HG03520 (cell line): ENCODE data around the gene HDAC11.
"Not testable (repeated sequence)": the region's sequence is repeated elsewhere in the genome, so short reads cannot be mapped to it uniquely, and the experiment has no call there.

ENCODE experiments used
- ATAC-seq: cut with Tn5 transposase; IDR thresholded peaks from one replicate; pipeline ENCODE4 v1.9.1; 2021; ENCODE audit warnings: mild to moderate bottlenecking, moderate library complexity; ENCODE audit not compliant: unreplicated experiment

HDAC11 gene

DNA sequence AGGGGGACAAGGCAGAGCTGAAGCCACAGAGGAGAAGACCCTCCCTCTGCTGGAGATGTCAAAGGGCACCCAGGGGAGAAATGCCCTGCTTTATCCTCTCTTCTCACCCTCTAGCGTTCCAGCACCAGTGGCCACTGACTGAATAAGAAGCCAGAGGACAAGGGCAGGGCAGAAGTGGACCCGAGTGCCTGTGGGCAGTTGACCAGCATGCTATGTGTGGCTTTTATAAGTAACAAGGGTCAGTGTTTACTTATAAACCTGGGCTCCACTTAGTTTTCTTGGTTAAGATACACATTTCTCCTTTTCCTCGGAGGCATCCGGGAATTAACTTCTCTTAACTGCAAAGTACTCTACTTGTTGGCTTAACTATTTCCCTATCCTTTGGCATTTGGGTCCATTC, 13.3 kb upstream of the HDAC11 start:
- no peak for ATAC-seq

DNA sequence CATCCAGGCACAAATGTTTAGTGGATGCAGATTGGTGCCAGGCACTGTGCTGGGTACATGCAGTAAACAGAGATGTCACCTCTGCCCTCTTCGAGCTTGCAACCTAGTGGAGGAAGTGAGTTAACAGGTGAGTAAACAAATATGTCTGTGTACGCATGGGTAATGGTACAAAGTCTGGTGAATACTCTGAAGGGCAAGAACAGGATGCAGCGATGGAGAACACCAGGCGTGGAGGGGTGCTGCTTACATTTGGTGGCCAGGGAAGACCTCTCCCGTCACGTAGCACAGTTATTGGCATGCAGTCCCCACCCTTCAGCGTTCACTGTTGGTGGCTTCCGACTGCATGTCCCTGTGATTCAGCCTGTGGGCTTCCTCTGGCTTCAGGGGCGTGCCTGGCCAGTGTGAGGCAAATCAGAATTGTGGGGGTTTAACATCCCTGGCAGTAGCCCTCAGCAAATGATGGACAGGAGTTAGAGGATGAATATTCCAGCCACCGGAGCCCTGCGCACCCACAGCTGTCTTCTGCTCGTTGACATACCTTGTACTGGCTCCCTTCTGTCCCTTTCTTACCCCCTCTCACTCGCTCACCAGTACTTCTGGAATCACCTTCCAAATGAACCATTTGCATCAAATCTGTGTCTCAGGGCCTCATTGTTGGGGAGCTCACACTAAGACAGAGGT, 9.1 kb upstream of the HDAC11 start:
- ATAC-seq: no peak

DNA sequence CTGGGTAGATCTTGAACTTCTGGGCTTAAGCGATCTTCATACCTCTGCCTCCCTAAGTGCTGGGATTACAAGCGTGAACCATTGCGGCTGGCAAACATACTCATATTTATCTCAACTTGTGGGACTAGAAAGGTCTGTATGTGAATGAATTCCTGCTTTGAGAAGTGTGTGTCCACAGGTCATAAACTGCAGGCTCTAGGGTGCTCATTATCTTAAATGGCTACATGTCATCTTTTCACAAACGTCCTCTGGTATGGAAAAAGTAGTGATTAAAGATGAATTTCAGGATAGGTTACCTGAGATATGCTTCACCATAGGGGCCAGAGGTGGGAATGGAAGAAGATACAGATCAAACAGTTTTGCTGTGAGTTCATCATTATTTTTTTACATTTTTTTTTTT, 7.8 kb upstream of the HDAC11 start:
- ATAC-seq: no peak

DNA sequence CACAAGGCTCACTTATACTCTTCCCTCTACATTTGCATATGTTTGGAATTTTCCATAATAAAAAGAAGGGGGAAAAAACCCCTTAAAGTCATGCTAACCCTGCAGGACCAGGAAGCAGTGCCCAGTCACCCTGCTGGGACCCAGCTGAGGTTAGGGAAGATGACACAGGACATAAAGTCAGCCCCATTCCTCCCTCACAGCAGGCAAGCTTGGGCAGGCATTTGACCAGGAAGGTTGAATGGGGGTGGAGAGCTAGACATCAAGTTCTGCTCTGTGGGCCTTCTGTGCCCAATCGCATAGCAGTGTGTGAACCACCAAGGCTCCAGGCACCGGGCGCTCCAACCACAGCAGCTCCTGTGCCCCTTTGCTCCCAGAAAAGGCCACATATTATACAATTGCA, 7.1 kb upstream of the HDAC11 start:
- no peak for ATAC-seq

DNA sequence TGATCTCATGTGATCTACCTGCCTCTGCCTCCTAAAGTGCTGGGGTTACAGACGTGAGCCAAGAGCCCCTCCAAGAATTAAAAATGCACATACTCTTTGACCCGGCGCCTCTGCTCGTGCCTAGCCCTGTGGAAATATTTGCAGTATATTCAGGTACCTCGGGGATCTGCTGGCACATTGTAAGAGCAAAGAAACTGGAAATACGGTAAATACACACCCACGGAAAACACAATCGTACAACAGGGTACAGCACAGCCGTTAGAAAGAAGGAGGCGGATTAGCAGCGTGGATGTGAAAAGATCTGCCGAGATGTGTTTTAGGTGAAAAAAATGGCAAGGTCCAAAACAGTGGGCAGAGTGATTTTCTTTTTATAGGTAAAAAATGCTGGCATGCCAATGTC, 6.1 kb upstream of the HDAC11 start:
- no peak for ATAC-seq

DNA sequence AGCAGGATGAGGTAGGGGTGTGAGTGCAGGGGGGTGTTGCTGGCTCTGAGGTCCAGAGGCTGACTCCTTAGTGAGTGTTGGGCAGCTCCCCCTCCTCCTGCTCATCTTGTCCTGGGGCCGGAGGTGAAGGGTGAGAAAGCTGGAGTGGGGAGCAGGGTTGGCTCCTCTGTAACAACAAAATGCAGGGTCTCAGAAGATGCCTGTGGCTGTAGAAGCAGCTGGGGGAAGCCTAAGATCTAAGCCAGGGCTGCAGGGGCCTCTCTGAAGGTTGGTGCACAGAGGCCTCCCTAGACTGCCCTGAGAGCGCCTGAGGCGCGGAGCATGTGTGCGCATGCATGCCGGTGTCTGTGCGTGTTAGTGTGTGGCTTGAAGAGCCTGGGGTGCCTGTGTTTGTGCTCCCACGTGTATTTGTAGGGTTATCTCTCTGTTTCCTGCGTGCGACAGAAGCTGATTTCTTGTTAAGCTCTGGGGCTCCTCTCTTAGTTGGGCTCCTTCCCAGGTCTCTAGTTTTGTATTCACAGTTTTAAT, 5.3 kb upstream of the HDAC11 start:
- no peak for ATAC-seq

DNA sequence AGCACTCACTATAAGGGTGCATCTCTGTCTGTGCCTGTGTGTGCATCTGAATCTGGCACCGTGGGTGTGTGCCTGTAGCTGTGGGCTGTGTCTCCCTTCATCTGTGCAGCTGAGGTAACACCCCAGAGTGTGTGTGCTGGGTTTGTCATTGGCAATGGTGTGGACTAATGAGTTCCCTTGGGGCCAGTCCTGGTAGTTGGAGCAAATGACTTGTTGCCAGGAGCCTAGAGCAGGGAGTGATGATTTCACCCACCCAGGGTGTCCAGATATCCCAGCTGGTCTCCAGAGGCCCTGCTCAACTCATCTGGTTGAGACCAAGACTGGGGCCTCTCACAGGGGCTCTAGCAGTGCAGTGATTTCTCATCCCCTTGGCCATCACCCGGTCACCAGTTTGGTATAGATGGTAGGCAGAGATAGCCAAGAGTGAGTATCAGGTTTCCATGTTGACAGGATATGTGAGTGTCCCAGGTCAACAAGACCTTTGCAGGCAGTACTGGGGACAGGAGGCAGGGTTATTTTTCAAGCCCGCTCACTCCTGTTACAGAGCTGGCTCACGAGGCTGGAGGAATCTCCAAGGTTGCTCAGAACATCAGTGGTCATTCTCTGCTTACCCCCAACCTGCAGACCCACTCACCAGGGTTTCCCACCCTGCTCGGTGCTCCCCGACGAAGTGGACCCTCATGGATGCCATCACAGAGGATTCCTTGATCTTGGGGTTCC, 4.1 kb upstream of the HDAC11 start:
- no peak for ATAC-seq

DNA sequence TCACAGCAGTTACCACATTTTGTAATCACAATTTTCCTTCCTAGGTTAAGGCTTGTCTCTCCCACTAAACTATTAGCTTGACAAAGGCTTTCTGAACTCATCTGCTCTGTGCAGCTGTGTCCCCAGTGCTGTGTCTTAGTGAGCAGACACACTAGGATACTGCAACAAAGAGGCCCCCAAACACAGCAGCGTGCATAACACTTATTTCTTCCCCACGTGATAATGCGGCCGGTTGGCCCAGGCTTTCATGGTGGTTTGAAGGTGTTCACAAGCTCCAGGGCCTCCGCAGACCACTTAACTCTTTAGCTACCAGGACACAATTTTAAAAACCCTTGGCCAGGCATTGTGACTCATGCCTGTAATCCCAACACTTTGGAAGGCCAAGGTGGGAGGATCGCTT, 2.2 kb upstream of the HDAC11 start:
- ATAC-seq: no peak

DNA sequence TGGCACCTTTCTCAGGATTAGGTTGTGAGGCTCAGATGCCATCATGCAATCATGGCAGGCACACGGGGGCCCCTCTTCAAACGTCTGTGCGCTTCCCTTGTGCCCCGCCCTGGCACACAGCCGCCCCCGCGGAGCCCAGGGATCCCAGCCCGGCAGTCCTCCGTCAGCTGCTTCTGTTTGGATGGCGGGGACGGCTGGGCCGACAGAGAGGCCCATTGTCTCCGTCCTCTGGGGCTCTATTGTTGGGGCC, 849 bp upstream of the HDAC11 start:
- ATAC-seq: no peak

DNA sequence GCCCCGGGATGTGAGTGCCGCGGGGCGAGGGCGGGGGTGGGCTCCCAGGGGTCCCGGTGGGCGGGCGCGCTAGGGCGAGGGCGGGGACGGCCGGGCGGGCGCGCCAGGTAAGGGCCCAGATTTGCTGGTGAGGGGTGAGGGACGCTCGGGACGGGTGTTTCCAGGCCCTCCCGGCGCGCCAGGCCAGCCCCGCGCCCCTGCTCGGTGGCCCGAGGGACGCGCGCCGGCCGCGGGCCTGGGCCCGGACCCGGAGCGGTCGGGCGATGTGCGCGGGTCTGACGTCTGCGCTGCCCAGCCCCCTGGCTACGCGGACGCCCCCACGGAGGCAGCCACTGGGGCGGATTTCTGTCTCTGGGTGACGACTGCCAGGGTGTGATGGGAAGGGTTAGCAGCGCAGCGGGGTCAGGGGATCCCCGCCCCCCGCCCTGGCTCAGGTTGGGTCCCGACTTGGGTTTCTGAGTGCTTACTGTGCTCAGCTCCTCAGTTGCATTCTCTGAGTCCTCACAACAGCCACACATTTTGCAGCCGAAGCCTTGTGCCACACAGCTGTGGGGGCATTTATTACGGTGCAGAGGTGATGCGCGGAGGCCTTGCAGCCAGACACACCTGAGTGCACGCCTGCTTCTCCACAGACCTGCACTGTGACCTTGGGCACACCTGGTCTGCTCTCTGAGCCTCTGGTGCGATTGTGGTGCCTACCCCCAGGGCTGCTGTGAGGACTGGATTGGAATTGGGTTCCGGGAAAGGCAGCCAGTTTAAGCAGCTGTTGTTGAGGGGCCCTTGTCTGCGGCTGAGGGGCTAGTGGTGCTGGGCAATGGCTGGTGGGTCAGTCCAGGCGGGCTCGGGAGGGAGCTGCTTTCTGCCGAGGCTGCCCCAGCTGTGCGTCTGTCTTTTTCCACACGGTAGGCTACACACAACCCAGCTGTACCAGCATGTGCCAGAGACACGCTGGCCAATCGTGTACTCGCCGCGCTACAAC, 523 bp downstream of the HDAC11 start:
- ATAC-seq: peak; percentile 24

DNA sequence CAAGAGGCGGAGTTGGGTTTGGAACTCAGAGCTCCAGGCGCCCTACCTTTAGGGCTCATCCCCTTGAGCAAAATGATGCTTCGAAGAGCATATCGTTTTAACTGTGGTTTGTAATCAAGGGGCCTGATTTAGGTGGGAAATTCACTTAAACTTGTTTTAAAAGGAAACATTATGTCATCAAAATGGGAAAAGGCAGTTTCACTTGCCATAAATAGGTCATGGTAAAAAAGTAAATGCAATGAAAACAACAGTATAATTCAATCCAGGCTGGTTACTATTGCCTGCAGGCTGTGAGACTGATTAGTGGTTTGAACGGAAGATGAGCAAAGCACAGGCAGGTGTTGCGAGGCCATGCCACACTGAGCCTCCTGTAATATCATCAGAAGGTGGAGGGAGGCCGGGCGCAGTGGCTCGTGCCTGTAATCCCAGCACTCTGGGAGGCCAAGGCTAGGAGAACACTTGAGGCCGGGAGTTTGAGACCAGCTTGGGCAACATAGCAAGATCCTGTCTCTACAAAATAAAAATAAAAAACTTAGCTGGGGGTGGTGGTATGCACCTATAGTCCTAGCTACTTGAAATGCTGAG, 2.1 kb downstream of the HDAC11 start:
- no peak for ATAC-seq

DNA sequence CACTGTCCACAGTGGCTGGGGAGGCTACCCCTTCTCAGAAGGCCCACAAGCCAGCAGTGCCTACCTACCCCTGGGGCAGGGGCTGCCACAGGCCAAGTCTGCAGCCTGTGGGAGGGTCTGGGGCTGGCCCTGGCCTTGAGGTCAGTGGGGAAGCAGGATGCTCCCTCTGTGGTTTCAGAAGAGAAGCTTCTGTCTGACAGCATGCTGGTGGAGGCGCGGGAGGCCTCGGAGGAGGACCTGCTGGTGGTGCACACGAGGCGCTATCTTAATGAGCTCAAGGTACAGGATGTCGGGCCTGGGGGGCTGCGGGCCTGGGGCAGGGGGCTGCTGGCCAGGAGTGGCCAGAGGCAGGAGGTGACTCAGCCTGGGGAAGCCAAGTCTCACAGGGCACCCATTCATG, 3.2 kb downstream of the HDAC11 start:
- no peak for ATAC-seq

DNA sequence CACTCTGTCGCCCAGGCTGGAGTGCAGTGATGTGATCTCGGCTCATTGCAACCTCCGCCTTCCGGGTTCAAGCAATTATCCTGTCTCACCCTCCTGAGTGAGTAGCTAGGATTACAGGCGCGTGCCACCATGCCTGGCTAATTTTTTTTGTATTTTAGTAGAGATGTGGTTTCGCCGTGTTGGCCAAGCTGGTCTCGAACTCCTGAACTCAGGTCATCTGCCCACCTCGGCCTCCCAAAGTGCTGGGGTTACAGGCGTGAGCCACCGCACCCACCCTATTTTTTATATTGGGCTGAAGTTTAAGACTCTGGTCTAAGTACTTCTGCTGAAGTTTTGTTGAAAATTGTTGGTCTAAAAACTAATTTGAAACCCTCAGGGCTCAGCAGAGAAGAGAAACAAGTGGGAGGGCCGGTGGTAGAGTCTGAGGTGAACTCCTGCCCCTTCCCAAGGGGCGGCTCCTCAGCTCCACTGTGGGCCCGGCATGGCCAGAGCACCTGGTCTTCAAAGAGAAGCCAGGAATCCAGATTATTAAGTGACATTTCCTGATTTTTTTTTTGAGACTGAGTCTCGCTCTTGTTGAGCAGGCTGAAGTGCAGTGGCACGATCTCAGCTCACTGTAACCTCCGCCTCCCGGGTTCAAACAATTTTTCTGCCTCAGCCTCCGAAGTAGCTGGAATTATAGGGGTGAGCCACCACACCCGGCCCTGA, 4.0 kb downstream of the HDAC11 start:
- no peak for ATAC-seq

DNA sequence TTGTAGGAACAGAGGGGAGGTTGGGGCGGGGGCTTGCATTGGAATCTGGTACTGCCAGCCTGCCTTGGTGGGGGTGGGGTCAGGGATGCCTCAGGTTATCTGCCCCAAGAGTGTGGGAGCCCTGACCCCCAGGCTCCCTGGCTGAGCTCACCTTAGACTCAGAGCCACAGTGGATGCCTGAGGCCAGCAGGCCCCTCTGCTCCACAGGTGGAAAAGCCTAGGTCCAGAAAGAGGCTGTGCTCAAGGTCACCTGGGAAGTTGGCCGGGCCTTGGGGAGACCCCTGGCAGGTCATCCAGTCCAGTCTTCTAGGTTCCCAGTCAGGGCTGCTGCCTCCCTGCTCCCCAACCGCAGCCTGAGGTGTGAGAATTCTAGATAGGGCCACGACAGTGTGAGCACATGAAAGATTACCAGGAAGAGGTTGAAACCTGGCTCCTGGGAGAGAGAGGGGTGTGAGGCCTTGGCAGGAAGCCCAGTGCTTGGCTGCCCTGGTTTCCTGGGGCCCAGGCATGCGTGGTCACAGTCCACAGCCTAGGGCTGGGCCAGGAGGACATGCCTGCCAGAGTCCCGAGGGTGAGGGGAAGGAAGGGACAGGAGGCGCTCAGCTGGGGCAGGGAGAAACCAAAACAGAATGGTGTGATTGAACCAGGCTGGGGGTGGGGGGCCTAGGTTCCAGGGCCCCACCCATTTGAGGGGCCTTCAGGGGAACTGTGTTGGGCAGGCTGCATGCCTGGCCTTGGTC, 4.9 kb downstream of the HDAC11 start:
- no peak for ATAC-seq

DNA sequence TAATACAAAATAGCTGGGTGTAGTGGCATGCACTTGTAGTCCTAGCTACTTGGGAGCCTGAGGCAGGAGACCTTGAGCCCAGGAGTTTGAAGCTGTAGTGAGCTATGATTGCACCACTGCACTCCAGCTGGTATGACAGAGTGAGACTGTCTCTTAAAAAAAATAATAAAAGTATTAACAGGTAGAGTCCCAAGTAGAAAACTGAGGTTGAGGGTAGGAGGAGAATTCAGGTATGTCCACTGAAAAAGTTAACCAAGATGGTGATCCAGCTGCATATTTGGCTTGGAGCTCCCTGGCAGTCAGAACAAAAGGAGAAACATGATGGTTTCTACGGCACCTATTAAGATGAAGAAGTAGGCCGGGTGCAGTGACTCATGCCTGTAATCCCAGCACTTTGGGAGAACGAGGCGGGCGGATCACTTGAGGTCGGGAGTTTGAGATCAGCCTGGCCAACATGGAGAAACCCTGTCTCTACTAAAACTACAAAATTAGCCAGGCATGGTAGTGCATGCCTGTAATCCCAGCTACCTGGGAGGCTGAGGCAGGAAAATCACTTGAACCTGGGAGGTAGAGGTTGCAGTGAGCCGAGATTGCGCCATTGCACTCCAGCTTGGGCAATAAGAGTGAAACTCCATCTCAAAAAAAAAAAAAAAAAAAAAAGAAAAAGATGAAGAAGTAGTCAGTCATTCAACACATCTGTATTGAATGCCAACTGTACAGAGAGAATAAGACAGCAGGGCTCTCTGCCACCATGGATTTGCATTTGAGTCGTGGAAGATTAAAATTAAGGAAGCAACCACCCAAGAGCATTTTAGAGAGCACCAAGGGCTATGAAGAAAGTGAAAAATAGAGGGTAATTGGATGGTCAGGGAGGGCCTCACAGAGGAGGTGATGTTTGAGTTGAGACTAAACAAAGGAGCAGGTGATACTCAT, 5.8 kb downstream of the HDAC11 start:
- ATAC-seq: not testable (repeated sequence)

DNA sequence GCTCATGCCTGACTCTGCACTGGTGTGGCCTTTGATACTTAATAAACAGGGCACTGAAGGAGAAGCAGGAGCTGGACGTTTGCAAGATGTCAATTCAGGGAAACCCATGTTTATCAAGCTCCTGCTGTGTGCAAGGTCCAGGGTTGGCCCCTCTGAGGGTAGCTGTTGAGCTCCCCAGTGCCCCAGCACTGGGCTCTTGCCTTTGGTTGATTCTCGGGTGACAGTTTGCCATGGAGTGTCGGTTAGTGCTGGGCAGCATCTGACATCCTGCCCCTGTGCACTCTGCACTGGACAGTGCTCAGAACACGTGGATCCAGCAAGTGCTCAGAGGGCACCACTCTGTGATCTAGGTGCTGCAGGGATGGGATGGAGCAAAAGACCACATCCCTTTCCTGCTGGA, 7.3 kb downstream of the HDAC11 start:
- no peak for ATAC-seq

DNA sequence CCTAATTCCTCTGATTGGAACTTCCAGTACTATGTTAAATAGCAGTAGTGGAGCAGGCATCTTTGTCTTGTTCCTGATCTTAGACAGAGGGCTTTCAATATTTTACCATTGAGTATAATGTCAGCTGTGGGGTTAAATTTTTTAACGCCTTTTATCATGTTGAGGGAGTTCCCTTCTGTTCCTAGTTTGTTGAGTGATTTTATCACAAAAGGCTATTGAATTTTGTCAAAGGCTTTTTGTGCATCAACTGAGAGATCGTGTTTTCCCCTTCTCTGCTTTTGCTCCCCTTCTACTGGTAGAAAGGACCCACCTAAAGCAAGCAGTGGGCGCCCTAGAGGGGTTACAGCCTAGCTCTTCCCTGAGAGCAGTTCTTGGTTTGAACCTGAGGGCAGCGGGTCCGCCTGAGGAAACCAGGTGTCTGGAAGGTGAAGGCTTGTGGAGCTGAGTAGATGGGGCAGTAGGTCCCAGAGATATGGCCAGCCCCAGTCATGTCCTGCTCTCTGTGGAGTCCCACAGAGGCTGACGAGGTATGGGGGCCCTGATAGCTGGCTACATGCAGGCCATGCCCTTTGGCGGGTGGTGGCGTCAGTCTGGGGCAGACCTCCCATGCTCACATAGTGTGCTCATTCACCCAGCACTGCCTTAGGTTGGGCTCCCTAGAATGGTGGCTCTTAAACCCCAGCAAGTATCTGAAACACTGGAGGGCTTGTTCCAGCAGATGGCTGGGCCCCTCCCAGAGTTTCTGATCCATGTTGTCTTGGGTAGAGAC, 11.3 kb downstream of the HDAC11 start:
- ATAC-seq: no peak

DNA sequence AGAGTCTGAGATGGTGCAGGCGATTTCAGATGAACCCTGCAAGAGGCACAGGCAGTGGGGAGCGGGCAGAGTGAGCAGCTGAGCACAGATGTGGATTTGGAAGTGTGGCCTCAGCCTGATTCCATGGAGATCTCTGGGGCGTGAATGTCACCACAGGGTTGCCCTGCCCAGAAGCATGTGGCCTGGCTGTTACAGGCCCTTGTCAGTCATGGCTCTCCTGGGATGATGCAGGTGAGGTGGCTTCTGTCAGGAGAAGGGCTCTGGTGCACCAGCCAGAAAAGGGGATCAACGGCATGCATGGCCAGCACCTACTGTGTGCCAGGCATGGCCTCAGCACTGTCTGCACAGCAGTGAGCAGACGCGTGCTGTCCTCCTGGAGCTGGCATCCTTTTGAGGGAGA, 11.9 kb downstream of the HDAC11 start:
- ATAC-seq: no peak
